Left ventricle myocardium inferior (tissue), 1 donor: ENCODE data around the gene MAP1A. TPM values are rescaled to one million over a fixed set of nuclear protein-coding genes. Genes with fewer than 3 reads are reported as not detected.
A peak's percentile ranks its signal among the peaks of the same experiment; 100 is the strongest.

Experiments
- DNase-seq: peaks from one replicate; pipeline ENCODE4 v3.0.0-alpha.2; 2020
- H3K27ac ChIP-seq: fragments of 200-600 bp; replicated peaks from 2 replicates; pipeline ENCODE4 v1.8.0; 2021
- H3K27me3 ChIP-seq: fragments of 200-600 bp; 2 replicates; pipeline ENCODE4 v1.8.0; 2021; ENCODE audit warnings: low read depth
- H3K36me3 ChIP-seq: fragments of 200-600 bp; 2 replicates; pipeline ENCODE4 v1.8.0; 2021
- H3K4me1 ChIP-seq: fragments of 200-600 bp; 2 replicates; pipeline ENCODE4 v1.8.0; 2021
- H3K4me3 ChIP-seq: fragments of 200-600 bp; 2 replicates; pipeline ENCODE4 v1.8.0; 2021; ENCODE audit warnings: mild to moderate bottlenecking, moderate library complexity
- H3K9me3 ChIP-seq: fragments of 200-600 bp; replicated peaks from 2 replicates; pipeline ENCODE4 v1.8.0; 2021
- intact Hi-C: fragments of 100-400 bp; cut with micrococcal nuclease; formaldehyde crosslinking; loops from one replicate; pipeline ENCODE4 v1.11.0; 2022
- total RNA-seq: library from RNA; stranded (reverse); fragmentation: NEBNext Ultra II Directional; extraction: Animal tissue kit (Norgen Biotek cat#: 25700); gene quantifications from one replicate; pipeline ENCODE4 v1.2.1, GENCODE V29; 2021
- TF ChIP-seq, protein P1 (sequence below): fragments of 200-600 bp; IDR thresholded peaks from 2 replicates; pipeline ENCODE4 v1.8.0; 2021; ENCODE audit warnings: antibody characterized with exemption, mild to moderate bottlenecking, borderline replicate concordance
- donor health status: DM: no; HTN: yes; CAD: no; lungs with severe emphysema.

The MAP1A gene
- total RNA-seq, 1 donor from 2014 or later: 56.0 TPM

DNA sequence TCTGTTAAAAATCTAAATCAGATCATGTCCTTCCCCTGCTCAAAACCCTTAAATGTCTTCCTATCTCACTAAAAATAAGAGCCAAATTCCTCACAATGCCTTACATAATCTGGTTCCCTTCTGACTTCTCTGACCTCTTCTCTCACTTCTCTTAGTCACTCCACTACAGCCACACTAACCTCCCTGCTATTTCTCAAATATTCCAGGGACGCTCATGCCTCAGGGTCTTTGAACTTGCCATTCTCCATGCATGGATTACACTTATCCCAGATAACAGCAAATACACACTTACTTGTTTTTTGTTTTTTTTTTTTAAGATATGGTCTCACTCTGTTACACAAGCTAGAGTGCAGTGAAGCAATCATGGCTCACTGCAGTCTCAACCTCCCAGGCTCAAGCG lies 33.0 kb upstream of the MAP1A start:
- H3K4me1 ChIP-seq: peaks cover 20% of the 10 kb centered on the region
- TF ChIP-seq, protein P1, sequence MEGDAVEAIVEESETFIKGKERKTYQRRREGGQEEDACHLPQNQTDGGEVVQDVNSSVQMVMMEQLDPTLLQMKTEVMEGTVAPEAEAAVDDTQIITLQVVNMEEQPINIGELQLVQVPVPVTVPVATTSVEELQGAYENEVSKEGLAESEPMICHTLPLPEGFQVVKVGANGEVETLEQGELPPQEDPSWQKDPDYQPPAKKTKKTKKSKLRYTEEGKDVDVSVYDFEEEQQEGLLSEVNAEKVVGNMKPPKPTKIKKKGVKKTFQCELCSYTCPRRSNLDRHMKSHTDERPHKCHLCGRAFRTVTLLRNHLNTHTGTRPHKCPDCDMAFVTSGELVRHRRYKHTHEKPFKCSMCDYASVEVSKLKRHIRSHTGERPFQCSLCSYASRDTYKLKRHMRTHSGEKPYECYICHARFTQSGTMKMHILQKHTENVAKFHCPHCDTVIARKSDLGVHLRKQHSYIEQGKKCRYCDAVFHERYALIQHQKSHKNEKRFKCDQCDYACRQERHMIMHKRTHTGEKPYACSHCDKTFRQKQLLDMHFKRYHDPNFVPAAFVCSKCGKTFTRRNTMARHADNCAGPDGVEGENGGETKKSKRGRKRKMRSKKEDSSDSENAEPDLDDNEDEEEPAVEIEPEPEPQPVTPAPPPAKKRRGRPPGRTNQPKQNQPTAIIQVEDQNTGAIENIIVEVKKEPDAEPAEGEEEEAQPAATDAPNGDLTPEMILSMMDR: no peak
- DNase-seq: no peak
- no peak overlapping the region for H3K4me3 ChIP-seq
- no peaks in the 10 kb centered on the region for H3K9me3 ChIP-seq
- H3K36me3 ChIP-seq: peaks cover 54% of the 10 kb centered on the region
- H3K27me3 ChIP-seq: no peaks in the 10 kb centered on the region
- H3K27ac ChIP-seq: peak overlapping the region; percentile 9
- intact Hi-C loops: no loop called here

DNA sequence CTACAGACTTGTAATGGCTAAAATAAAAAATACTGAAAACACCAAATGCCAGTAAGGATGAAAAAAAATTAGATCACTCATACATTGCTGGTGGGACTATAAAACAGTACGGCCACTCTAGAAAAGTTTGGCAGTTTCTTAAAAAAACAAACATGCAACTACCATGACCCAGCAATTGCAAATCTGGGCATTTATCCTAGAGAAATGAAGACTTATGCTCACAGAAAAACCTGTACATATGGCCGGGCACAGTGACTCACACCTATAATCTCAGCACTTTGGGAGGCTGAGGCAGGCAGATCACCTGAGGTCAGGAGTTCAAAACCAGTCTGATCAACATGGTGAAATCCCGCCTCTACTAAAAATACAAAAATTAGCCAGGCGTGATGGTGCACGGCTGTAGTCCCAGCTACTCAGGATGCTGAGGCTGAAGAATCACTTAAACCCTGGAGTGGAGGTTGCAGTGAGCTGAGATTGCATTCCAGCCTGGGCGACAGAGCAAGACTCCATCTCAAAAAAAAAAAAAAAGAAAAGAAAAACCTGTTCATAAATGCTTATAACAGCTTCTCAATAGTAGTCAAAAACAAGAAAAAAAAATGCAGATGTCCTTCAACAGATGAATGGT lies 30.0 kb upstream of the MAP1A start:
- Histone ChIP-seq H3K9me3 (no peaks in the 10 kb centered on the region), H3K4me1 (peaks cover 35% of the 10 kb centered on the region), H3K4me3 (no peak overlapping the region), H3K36me3 (peaks cover 43% of the 10 kb centered on the region), H3K27me3 (no peaks in the 10 kb centered on the region), H3K27ac (no peak overlapping the region)
- DNase-seq: no peak
- intact Hi-C loops: no loop called here
- TF ChIP-seq, protein P1: no peak

DNA sequence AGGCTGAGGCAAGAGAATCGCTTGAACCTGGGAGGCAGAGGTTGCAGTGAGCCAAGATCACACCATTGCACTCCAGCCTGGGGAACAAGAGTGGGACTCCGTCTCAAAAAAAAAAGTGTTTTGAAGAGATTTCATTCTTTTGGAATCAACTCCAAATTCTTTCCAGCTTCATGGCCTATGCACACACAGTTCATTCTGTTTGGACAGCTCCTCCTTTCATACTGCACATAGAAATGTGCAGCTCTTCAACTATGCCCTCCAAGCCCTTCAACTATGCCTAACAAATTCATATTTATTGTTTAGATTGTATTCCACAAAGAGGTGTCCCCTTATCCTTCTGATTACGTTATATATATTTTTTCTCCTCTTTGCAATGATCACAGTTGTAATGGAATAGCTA lies 28.6 kb upstream of the MAP1A start:
- DNase-seq: no peak
- H3K4me3 ChIP-seq: no peak overlapping the region
- peaks cover 43% of the 10 kb centered on the region for H3K4me1 ChIP-seq
- no peak overlapping the region for H3K27ac ChIP-seq
- no peaks in the 10 kb centered on the region for H3K9me3 ChIP-seq
- peaks cover 41% of the 10 kb centered on the region for H3K36me3 ChIP-seq
- intact Hi-C loops: no loop called here
- H3K27me3 ChIP-seq: no peaks in the 10 kb centered on the region
- TF ChIP-seq, protein P1: no peak

DNA sequence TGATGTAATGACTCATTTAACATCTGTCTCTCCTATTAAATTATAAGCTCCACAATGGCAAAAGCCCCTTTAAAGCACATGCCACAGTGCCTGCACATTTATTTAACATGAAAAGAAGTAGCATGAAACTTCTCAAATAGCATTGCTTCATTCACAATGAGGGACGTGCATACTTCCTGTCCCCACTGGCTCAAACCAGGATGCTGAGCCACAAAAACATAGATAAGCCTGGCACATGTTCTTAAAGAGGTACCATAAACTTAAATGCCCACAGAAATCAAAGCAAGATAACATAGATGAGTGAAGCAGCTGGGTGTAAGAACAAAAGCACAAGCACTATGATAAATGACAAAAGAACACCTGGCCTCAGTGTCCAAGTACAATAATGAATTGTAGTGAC lies 28.2 kb upstream of the MAP1A start:
- Histone ChIP-seq H3K9me3 (no peaks in the 10 kb centered on the region), H3K4me3 (no peak overlapping the region), H3K27ac (no peak overlapping the region), H3K27me3 (no peaks in the 10 kb centered on the region), H3K36me3 (peaks cover 41% of the 10 kb centered on the region), H3K4me1 (peaks cover 39% of the 10 kb centered on the region)
- TF ChIP-seq, protein P1: no peak
- no peak for DNase-seq
- intact Hi-C loops: no loop called here

DNA sequence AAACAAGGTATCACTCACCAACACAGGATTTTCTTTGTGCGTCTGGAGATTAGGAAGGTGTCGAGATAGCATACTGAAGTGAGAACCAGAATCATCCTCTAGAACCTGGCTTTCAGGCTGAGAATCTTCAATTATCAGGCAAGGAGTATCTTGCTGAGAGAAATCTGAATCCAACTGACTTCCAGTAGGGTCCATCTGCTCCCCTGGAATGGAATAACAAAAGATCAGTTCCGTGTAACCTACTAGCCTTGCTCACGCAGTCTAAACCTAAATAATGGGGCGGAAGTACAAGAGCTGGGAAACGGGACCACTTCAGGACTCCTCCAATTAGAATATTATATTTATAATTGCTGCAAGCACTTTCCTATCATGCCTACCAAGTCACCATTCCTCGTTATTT lies 25.1 kb upstream of the MAP1A start:
- Histone ChIP-seq H3K9me3 (no peaks in the 10 kb centered on the region), H3K27me3 (no peaks in the 10 kb centered on the region), H3K36me3 (peaks cover 25% of the 10 kb centered on the region), H3K27ac (peak overlapping the region; percentile 85), H3K4me1 (peaks cover 34% of the 10 kb centered on the region), H3K4me3 (peak overlapping the region; percentile 91)
- TF ChIP-seq, protein P1: no peak
- intact Hi-C loops: no loop called here
- DNase-seq: no peak
